ENCODE measurements around the gene COMMD1. TPM values are rescaled to one million over a fixed set of nuclear protein-coding genes. Genes with fewer than 3 reads are reported as not detected.
"Not testable (repeated sequence)": the region's sequence is repeated elsewhere in the genome, so short reads cannot be mapped to it uniquely, and the experiment has no call there.

The COMMD1 gene
- polyA plus RNA-seq, 3 donors = 69.2 to 82.8 (median 77.2) TPM

DNA sequence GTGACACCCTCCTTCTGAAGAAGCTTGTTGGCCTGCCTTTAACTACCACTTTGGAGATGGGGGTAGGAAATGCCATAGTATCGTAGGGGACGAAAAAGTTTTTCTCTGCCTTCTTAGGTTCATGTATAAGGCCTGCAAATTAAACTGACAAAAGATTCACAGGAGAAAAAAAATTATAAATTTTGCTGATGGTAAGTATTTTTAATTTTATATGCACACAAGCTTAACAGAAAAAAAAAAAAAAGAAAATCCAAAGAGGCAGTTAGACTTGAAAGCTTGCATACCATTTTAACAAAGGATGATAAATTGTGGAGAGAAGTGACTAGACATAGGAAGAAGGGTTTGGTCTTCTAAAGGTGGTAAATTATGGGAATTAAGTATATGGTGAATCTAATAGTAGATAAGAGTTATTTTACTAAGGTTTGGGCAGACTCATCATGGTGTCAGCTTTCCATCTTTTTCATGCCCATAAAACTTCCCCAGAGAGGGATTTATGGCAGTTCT lies 227.9 kb downstream of the COMMD1 start:
- no peak for DNase-seq

DNA sequence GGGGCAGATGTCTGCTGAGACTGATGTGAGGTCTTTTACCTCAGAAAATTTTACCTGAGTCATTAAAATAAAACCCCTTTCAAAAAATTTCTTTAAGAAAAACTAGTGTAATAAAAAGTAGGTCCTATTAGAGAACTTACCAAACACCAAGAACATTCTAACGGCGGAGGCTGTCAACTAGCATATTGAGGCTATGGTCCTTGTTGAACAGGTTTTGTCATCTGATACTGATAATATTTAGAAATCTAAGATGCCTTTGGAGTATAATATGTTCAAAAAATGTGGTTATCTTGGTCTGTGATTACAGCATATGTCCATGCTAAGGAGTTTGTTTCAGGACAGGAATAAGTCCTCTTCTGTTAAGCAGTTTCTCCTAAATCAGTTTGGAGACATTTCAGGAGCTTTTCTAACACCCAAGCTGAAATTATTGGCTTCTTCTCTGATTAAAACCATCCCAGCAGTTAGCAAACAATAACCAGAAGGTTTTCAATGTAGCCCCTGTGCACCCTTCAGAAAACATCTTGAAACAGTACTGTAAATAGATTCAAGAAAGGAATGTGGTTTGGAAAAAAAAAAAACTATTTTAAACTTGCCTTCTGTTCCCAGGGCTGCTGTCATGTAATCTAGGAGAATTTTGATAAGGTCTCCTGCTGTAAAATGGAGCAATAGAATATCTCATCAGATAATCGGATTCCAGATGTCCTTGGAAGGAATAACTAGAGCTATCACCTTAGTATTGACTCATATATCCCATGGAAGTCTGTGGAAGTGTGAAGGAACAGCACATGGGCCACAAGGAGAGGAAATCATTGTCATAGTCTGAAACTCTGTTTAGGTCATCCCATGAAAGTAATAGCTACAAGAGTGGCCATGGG lies 231.7 kb downstream of the COMMD1 start:
- DNase-seq = no peak

DNA sequence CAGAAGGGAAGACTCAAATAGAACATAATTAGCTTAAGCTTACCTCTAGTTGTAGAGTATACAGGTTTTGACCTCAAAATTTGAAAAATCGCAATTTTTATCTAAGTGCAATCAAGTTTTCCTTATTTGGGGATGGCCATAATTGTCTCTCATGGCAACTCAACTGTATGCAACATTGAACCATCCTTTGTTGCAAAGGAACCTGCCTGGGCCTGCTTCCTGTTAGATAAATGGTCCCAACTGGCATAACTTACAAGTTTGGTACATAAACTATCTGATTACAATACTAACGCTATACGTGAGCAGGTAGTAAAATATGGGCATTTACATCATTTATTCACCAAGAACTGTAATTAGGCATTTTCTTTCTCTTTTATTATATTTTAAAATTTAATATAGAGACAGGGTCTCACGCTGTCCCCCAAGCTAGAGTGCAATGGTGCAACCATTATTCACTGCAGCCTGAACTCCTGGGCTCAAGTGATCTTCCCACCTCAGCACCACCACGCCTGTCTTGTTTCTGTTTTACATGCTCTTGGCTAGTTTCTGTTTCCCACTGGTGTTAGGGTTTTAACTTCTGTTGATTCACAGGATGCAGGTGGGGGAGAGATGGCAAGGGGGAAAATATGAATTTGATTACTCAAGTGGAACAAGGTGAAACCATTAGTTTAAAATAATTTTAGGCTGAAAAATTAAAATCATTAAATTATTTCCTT lies 235.1 kb downstream of the COMMD1 start:
- DNase-seq = no peak

DNA sequence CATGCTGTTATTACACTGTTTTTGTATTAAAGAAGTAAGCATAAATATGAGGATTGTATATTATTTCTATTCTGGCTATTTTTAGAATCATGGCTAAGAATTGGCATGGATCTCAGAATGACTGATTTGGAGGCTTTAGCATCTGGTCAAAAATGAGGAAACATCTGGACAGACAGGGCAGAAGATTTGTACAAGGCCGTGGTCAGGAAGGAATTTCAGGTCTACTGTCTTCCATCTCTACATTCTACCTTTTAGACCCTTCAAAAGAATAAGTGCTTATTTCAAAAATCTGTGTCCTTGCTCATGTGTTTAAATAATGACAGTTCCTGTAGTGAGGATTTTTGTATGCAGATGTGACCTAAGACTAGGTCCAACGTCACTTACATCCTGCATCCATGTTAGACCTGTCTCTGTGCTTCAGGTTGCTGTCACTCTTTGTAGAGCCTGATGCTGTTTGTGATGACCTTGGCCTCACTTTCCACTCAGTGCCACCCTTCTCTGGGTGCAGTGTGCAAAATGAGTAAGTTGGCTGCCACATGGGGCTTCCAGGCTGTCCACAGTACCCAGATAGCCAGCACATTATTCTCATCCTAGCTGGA lies 235.8 kb downstream of the COMMD1 start:
- no peak for DNase-seq

DNA sequence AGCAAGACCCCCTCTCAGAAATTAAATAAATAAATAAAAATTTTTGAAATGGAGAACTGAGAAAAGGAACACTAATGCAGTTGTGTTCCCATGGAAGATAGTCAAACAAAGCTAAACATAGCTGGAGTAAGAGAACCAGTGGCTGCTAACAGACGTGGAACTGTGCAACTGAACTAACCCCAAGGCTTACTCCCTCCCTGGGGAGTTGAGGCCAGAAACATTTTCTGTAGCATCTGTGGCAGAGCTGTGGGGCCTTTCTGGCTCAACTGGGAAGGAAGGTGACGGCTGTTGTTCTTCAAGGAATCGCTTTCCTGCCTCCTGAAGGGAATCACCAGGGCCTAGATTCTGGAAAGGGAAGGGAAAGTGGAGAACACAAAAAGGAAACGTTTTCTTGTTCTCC lies 236.6 kb downstream of the COMMD1 start:
- DNase-seq = no peak

DNA sequence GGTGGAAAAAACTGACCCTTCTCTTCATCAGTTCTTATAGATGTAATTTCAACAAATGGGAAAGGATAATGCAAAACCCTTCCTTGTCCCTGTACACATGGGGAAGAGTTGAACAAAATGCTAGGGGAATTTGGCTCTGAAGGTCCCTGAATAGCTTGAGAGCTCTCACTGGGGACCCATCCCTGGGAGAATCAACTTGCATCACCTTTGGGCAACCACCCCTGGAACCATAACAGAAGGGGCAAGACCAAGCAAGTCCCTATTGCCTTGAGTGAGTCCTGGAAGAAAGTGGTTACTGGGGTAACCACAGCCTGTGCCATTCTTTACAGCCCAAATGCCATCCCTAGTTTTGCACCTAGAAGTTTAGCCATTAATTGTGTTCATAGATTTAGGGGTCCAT lies 238.2 kb downstream of the COMMD1 start:
- no peak for DNase-seq

DNA sequence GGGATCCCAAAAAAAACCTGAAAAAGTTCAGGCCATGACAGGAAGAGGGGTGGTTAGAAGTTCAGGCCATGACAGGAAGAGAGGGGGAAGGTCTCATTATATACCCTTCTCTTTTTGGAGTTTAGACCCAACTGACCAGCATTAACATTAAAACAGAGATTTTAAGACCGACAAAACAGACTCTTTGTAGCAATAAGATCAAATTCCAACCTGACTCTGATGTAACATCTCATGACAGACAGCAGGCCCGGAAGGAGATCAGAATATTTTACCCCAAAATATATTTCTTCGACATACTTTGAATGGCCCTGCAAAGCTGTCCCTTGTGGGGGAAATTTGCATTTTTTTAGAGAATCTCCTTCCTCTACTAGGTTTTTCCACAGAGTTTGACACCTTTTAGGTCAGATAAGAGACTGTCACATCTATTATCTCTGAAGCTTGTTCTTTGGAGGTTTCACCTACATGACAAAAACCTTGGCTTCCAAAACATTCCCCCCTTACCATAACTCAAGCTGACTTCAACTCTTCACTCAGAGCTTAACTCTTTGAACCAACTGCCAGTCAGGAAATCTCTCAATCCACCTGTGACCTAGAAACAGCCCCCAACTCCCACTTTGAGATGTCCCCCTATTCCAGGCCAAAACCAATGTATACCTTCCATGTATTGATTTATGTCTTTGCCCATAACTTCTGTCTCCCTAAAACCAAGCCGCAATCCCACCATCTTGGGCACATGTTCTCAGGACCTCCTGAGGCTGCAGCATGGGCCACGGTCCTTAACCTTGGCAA lies 239.4 kb downstream of the COMMD1 start:
- no peak for DNase-seq

DNA sequence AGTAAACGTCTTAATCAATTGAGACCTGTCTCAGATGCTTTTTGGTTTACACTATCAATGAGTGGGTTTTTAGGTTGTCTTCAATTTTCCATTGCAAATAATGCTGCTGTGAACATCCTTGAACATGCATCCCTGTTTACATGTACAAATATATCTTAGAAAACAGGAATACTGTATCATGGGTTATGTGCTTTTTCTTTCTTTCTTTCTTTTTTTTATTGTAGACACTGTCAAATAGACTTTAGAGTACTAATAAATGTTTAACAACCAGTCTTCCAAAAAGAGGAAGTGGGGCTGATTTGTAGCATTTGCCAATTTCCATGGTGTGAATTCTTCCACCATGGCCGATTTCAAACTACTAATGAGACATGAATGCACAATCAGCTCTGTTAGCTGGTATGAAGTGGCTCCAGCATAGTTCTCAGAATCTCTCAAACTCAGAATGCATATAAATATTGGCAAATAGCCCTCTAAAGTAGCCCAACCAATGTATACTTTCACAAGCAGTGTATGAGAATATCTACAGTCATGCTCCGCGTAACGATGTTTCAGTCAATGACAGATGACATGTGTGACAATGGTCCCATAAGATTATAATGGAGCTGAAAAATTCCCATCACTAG lies 240.1 kb downstream of the COMMD1 start:
- DNase-seq = no peak

DNA sequence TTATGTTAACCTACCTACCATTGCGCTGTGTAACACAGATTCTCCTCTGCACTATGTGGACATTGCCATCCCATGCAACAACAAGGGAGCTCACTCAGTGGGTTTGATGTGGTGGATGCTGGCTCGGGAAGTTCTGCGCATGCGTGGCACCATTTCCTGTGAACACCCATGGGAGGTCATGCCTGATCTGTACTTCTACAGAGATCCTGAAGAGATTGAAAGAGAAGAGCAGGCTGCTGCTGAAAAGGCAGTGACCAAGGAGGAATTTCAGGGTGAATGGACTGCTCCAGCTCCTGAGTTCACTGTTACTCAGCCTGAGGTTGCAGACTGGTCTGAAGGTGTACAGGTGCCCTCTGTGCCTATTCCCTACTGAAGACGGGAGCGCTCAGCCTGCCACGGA lies 241.3 kb downstream of the COMMD1 start:
- not testable (repeated sequence) for DNase-seq

DNA sequence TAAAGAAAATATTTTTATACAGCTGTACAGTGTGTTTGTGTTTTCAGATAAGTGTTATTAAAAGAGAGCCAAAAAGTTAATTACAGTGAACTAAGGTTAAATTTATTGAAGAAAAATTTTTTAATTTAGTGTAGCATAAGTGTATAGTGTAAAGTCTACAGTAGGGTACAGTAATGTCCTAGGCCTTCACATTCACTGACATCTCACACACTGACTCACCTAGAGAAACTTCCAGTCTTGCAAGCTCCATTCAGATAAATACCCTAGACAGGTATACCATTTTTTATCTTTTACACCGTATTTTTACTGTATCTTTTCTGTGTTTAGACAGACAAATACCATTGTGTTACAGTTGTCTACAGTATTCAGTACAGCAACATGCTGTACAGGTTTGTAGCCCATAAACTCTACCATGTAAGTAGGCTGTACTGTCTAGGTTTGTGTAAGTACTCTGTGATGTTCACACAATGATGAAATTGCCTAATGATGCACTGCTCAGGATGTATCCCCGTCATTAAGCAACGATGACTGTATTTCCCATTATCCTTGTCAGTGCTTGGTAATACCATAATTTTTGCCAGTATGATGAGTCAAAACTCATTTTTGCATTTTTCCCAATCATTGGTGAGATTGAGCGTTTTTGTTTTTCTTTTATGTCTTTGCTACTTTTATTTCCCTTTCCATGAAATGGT lies 242.3 kb downstream of the COMMD1 start:
- no peak for DNase-seq

DNA sequence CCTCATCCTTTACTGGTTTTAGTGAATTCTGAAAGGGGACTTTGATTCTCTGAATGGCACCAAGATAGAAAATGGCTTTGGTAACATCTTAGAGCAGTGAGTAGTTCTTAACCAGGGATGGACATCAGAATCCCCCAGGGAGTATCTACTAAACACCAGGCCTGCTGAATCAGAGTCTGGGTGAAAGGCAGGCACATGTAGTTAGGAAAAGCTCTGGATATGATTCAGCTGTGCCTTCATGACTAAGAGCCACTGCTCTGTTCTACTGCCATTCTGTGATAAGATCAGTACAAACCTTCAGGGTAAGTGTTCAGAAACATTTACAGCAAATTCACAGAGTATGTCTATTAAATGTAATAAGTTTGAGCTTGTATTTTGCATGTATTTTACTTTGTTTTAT lies 244.2 kb downstream of the COMMD1 start:
- no peak for DNase-seq

DNA sequence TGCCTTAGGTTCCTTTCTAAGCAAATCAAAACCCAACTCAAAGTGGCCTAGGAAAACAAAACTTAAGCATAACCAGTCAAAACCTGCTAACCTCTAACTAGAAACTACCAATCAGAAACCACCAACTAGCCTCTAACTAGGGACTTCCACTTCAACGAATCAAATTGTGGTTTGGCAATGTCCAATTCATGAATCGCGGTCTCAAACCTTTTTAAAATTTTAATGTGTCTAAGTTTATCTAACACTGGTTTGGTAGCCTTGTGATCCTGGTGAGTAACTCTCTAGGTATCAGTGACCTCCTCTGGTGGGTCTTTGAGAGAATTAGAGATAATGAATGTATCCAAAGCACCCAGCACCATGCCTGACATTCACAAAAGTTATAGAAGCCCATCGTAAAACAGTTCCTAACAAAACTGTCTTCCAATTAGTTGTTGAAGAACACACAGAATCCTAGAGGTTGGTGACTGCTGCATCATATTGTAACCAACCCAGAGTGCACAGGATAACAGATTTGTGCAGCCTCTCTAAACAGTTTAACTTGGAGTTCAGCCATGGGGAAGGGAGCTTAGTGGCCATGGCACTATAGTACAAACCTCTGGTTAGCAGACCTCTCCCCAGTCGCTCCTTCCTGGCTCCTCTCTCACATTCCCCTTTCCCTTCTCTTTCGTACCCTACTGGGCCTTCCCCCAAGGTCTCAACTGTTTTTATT lies 245.3 kb downstream of the COMMD1 start:
- no peak for DNase-seq

DNA sequence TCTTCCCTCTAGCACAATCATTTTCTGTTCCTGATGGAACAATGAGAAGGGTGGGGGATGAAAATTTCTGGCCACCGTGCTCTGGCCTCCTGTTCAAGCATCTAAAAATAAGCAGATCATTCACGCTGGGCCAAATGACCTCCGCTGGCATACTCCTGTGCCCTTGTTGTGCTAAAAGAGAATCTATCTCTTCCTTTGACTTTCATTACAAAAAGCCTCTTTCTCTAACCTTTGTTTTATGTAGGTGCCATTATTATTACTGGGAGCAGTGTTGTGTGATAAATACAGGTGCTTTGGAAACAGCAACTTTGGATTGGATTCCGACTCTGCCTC lies 245.8 kb downstream of the COMMD1 start:
- DNase-seq = no peak

DNA sequence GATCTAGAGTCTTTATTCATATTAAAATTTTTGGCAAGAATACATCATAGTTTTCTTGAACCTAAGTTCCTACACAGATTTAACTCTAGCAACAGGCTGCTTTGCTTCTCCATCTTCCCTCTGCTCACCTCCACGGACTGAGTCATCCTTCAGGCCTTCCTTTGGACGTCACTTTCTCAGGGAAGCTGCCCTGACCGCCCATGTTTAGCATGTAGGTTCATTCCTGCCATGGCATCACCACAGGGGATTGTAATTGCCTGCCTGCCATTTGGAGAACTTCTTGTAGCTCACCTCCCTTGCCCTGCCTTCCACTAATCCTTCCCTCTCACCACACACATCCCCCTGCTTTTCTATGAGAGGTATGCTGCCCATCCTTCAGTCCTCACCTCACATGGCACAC lies 246.5 kb downstream of the COMMD1 start:
- no peak for DNase-seq

DNA sequence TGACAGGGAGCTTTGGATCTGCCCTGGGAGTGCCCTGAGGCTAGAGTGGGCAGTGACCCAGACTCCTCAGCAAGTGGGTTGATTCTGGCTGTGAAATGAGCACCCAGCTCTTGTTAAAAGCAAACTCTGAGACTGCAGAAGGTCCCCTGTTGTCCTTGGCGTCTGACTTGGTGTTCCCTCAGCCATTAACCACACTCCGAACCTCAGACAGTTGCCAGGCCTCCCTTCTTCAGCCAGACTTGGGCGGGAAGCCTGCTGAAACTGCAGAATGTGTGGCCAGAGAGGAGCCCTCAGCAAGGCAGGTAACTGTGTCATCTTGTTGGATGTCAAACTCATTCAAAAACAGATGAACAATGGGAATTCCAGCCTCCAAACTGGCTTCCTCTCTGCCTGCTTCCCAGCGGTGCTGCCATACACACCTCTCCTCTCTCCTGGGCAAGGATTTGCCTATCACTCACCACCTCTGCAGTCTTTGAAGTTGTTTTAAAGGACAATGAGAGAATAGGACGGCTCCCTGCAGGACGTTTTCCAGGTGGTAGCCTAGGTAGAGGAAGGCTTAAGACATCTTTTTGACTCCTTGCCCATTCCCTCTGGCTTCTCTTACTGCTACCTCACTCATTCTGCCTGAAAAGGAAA lies 251.5 kb downstream of the COMMD1 start:
- no peak for DNase-seq

DNA sequence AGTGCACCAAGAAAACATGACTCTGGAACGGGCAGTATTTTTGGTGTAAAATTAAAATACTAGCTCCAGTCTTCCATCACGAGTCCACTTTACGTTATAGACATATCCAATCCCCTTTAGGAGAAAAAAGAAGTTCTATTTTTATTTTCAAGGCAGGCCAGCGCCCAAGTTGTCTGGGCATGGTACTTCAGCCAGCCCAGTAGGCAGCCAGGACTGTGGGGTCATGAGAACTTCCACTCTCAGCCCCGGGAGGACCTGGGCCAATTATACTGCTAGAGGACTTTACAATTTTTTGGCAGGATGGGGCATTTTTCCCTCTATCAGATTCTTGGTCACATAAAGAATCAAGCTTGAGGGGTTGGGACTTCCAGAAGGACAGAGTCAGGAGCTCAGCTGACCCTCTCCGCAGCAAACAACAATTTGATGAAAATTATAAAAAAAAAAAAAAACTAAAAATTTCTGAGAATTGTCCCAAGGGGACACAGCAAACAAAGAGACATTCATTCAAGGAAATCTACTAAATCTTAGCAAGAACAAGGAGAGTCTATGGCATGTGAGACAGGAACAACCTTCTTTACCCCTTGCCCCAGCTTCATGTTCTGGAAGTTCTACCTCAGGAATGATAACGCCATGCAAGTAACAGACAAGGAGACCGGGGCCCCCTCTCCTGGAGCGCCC lies 253.1 kb downstream of the COMMD1 start:
- DNase-seq = no peak

DNA sequence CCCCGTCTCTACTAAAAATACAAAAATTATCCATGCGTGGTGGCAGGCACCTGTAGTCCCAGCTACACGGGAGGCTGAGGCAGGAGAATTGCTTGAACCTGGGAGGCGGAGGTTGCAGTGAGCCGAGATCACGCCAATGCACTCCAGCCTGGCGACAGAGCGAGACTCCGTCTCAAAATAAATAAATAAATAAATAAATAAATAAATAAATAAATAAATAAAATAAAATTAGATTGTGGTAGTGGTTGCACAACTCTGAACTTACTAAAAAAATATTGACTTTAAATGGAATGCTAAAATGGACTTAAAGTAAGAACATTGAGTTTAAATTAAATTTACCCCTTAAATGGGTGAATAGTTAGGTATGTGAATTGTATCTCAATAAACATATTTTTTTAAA lies 255.2 kb downstream of the COMMD1 start:
- DNase-seq = not testable (repeated sequence)

DNA sequence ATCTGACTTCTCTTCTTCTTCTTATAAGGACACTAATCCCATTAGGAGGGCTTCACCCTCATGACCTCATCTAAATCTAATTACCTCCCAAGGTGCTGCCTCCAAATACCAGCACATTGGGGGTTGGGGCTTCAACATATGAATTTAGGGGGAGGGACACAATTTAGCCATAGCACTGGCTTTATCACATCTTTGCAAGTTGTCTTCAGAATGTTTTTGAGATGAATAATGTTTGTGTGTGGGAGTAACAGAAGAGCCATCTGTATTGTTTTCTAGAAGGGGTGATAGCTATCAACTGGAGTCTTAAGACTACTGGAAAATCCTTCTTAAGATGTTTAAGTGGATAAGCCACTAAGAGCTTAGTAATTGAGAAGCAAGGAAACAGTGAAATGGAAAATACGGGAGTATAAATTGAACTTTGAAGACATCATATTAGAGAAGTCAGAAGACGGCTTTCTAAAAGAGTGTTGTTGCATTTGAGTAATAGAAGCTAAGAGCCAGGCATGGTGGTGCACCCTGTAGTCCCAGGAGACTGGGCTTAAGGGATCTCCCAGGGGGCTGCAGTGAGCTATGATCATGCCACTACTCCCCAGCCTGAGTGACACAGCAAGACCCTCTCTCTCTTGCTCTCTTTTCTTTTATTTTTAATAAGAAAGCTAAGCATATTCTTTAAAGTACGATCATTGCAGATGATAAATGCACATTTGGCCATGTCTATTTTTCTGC lies 257.8 kb downstream of the COMMD1 start:
- no peak for DNase-seq

Measured in renal pelvis (tissue), 4 donors.